Retina (tissue), 1 donor: Measurements from ENCODE around the gene CDH4.

Experiments used
- DNase-seq: peaks from one replicate; pipeline ENCODE4 v3.0.0-alpha.2; 2016

Gene CDH4

DNA sequence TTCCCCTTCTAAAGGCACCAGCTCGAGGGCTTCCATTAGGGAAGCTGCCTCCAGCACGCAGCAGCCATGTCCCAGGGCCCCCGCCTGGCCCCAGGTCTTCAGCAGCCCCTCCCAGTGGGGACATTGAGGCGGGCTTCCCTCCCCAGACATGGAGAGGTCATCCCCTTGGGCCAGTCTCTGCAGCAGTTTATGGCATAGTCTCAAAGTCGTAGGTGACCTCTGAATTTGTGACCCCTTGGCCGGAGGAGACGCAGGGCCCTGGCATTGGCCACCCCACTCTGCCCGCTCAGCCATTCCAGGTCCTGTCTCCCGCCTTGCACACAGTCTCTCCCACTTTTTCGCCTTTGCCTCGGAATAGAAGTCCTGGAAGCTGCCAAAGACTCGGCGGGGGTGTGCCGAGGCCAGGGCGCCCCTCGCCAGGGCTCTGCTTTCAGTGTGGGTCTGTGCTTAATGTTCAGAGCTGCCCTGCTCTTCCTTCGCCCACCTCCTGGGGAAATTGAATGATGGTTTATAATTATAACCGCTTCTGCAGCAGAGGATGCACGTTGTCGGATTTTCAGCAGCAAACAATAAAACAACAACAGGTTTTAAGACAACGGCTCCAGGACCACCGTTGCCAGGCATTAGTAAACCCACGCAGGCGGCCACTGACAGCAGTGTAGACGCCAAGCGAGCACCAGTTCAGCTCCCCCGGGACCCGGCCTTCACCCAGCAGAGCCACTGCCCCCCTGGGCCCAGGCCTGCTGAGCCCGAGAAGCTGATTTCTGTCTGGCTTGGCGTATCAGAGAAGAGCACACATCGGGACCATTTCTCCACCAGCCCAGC is 626.6 kb downstream of the CDH4 start:
- DNase-seq, result no peak

DNA sequence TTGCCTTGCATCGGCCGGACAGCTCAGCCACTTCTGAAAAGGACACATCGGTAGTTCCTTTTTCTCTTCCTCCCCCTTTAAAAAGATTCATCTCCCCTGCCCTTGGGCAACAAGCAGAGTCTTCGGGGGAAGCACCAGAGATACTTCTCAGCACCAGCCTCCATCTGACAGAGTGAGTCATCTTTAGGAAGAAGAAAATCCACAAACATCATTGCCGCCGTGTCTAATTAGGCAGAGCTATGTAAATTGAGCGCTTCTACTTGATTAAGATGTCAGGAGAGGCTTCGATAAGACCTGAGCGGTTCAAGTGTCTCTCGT is 627.2 kb downstream of the CDH4 start:
- DNase-seq, result no peak

DNA sequence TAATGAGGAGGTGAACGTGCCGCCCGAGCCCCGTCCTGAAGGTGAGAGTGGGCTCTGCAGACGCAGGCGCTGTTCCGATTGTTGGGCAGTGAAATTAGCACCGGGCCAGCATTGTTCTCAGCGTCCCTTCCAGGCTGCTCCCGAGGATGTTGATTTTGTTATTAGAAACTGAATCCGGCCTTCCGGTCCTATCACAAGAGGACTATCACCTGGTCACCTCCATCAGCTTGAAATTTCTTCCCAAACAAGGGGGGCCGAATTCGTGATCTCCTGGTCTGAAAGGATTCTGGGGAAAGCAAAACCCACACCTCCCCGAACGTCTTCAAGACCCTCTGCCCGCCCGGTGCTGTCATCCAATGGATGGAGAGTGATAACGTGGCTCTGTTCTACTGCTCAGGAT is 627.6 kb downstream of the CDH4 start:
- no peak for DNase-seq

DNA sequence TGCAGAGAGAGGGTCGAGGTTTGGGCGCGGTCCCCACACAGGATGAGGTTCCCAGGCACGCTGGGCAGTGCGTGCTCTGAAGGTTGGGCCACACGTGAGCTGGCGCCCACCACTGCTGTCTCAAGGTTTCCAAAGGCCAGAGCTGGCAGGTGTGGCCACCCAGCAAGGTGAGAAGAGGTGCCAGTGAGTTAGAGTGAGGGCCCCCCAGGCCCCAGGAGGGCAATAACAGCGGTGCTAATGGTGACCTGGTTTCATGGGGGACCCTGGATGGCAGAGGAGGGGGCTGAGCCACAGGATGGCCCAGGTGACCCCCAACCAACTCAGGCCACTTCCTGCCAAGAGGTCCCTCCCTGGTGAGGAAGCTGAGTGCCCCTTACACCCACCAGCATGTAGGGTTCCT is 628.6 kb downstream of the CDH4 start:
- DNase-seq, result no peak

DNA sequence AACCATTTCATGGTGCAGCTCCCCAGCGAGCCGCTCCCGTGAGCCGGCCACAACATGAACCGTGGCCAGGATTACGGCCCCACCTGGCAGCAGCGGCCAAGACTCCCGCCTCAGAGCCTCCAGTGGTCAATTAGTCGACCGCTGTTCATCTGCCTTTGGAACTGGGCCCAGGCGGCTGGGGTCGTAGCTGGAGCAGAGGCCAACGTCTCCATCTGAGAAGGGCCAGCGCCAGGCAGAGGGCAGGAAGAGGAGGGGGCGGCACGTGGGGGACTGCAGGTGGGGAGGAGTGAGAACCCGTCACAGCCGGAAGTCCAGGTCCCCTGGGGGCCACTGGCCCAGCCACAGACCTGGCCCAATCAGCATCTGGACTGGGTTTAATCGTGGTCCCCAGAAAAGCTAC is 629.4 kb downstream of the CDH4 start:
- DNase-seq, result no peak

DNA sequence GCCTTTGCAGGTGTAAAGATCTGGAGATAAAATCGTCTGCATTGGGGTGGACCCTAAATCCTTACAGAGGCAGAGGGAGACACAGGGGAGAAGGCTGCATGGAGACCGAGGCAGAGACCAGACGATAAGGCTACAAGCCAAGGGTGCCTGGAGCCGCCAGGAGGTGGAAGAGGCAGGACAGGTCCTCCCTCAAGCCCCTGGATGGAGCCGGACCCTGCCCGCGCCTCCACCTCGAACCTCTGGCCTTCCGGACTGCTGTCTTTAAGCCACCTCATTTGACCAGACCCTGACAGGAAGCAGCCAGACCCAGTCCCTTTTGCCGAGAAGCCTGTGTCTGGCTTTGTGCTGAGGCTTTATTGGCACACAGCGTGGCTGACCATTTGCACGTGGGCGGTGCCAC is 629.8 kb downstream of the CDH4 start:
- DNase-seq, result no peak

DNA sequence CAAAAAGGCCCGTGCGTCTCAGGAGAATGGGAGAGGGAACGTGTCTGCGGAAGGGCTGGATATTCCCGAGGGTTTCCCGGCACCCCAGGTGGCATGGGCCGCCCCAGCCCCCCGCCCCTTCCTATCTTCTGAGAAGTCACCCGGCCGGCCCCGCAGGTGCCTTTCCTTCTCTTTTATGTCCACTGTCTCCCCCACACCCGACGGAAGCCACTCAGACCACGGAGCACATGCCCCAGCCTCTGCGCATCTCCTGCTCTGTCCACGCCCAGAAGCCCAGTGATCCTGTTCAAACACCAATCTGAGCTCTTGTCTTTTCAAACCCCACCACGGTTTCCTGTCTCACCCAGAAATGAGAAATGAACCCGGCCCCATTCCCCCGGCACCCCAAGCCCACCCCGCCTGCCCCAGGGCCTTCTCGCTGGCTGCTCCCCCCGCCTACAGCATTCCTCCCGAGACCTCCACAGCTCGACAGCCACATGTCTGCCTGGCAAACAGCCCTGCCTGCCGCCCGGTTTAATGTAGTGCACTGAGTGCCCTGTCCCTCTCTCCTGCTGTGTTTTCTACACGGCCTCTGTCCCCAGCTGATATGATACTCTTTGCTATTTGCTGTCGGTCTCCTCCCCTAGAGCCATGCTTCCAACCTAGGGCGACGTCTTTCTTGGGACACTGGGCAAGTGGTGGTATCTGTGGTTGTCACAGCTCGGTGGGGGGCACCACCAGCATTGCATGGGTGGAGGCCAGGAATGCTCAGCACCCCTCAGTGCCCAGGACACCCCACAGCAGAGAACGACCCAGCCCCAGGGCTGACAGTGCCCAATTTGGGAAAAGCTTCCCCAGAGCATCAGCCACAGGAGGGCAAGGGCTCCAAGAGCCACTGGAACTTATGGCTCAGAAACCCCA is 630.9 kb downstream of the CDH4 start:
- no peak for DNase-seq

DNA sequence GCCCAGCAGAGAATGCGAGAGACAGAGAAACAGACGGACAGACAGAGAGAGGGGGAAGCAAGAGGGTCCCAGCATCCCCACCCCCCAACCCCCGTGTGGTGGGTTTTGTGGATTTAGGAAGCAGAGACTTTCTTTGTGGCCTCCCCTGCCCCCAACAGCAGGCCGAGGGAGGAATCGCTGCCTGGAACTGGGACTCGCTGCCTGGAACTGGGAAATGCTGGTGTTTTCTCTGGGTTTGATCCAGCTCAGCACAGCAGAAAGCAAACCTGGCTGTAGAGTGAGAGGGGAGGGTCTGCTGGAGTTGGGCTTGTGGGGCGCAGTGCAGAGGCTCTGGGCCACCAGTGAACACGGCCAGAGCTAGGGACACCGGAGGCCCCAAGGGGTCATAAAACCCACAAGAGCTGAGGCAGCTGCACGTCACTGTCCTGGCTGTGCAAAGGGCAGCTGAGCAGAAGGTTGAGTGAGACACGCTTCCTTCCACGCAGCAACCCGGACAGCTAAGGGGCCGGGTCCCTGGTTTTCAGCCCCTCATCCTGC is 631.9 kb downstream of the CDH4 start:
- no peak for DNase-seq

DNA sequence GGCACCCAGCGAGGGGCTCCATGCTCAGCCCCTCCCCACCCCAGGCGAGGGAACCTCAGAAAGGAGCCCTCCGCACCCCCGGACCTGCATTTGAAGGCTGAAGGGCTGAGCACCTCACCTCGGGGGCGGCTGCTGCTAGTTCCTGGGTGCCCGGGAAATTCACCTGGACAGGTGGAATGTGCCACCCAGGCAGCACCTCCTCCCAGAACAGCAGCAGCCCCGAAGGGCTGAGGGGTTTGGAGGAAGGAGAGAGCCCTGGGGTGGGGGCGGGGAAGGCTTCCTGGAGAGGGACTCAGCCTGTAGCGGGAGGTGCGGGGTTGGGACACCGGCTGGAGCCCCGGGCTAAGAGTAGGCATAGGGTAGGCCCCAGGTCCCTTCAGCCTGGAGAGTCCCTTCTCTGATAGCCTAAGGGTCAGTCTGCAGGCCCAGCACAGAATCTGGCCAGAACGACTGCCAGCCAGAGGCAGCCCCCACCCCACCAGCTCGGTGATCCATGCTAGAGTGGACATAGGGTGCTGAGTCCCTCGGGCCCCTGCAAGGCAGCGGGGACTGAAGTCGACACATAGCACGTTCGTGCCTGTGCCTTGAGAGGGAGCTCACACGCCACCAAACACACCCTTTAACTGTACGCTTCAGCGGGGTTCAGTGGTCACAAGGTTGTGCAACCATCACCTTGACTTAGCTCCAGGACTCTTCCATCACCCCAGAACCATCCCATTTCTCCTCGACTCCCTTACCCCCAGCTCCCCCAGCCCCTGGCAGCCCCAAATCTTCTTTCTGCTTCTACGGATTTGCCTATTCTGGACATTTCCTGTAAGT is 632.7 kb downstream of the CDH4 start:
- no peak for DNase-seq

DNA sequence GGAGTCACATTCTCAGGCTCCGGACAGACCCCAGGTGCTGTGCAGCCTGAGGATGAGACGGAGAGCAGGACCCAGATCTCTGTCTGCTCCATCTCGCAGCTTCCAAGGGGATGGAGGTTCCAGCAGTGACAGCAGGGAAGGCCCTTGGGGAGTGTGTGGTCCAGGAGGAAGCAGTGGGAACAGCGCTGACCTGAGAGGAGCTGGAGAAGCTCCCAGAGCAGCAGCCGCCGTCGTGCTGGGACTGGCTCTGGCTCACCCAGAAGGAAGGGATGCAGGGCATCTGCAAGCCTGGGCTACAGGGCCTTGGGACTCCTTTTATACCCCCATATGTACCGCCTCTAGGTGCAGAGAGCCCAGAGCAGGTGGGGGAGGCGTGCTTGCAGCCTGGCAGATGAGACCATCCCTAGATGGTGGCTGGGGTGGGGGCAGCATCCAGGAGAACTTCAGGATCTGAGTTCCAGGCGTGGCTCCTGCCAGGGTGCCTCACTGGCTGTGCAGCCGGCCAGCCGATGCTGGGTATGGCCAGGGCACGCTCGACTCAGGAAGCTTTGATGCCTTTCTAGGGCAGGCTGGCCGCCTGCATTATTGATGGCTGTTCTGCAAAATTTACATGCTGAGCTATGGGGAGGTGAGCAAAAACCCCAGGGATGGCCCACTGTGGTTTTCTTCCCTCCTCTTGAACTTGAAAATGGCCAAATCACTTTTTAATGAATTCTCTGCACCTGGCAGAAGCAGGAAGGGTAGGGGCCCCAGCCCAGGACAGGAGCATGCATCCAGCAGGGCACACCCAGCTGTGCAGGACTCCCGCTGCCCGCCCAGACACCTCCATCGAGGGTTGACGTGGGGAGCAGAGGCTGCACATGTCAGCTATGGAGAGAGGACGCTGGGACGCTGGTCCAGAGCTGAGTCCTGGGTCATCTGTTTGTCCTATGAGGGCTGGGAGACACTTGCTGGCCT is 634.0 kb downstream of the CDH4 start:
- DNase-seq, result no peak

DNA sequence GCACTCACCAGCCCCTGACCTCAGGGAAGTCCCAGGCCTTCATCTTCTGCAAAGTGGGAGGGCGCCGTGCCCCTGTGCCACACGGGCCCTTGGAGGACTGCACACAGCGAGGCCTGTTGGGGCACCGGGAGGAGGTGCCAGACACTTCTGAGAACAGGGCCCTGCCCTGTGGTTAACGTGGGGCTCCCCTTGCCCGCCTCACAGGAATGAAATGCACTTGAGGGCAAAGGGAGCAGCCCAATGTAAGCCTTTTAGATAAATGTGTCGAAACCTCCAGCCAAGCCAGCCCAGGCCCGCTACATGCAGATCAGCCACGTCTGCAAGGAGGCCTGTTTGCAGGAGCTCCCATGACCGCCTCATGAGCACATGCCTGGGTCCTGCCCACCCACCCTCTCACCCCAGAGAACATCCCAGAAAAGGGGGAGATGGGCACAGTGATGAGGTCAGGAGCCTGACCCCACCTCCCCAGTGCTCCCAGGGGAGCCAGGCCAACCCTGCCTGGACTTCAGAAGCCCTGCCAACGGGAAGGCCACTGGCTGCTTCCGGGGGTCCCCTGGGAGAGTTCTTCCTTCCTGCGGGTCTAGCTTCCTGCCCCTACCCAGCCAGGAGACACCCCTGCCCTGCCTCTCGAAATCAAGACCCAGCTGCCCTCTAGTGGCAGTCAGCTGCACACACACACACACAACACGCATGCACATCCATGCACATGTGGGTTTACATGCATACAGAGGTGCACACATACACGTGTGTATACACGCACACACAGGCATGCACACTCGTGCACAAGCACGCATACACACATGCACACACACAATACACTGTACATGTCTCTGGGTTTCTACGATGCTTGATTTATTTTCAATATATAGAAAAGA is 634.9 kb downstream of the CDH4 start:
- peak; percentile 80 for DNase-seq

DNA sequence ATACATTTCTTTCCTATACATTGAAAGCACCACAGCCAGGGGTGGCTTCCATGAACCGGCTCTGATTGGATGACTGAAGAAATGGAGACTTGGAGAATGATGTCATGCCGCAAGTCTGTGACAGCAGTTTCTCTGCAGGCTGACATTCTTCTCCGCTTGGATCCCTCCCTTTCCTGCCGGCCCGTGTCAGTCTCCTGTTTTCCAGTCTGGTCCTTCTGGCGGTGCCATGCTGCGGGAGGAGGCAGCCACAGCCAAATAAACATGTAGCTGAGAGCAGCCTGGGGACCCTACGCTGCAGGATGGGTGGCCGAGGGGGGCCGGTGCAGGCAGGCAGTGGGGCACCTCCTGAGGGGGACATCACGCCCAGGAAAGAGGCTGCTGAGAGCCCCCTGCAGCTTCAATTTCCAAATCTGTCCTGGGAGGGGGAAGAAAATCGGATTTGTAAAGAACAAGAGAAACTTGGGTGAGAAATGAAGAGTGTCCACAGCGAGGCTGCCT is 635.6 kb downstream of the CDH4 start:
- no peak for DNase-seq

DNA sequence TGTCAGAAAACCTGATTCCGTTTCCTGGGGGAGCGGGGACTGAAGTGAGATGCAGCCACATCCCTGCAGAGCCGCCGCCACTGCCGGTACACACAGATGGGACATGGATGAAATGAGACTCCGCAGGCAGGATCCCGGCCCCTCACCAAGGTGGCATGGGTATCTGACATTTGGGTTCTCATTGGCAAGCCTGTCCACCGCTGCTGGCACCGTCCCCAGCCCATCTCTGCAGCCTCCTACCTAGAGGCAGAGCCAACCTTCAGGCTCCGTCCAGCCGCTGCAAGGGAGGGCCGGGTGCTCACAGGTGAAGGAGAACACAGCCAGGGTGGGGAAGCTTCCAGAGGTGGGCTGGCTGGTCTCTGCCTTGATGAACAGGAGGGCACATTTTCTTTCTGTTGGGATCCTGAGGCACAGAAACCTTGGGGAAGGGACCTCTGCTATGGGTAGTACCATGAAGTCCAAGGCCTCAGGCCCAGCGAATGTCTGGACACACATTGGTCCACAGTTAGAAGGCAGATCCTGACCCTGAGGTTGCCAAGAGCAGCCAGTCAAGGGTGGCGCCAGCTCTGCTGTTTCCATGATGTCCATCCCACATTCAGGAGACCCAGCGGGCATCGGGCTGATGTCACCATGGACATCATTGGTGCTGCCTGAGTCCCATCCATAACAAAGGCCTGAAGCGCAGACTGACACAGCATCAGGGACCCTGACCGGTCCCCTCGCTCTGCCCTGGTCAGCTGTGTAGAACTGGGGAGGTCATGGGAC is 636.2 kb downstream of the CDH4 start:
- DNase-seq, result no peak

DNA sequence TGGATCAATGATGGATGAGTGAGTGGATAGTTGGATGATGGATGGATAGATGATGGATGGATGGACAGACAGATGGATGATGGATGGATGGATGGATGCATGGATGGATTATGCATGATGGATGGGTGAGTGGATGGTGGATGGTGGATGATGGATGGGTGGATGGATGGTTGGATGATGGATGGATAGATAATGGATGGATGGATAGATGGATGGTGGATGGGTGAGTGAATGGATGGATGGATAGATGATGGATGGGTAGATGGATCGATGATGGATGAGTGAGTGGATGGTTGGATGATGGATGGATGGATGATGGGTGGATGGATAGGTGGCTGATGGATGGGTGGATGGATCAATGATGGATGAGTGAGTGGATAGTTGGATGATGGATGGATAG is 637.6 kb downstream of the CDH4 start:
- no peak for DNase-seq

DNA sequence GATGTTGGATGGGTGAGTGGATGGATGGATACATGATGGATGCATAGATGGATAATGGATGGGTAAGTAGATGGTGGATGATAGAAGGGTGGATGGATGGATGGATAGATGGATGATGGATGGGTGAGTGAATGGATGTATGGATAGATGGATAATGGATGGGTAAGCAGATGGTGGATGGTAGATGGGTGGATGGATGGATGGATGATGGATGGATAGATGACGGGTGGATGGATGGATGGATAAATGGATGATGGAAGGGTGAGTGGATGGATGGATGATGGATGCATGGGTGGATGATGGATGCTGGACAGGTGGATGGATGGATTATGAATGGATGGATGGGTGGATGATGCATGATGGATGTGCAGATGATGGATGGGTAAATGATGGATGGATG is 638.1 kb downstream of the CDH4 start:
- DNase-seq, result no peak

DNA sequence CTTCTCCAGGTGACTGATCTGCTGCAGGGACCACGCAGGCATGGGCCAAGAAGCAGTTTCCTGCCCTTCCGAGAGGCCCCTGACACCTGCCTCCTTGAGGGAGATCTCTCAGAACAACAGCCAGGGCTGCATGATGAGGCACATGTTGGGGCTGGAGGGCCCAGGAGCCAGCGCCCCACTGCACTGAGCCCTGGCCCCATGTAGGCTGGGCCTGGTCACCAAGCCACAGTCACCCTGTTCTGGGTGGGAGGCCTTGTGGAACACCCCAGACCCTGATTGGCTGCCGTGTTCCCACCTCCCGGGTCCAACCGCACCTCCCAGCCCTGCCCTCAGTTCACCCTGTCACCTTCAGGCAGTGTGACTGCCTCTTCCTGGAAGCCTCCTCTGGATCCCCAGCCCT is 639.4 kb downstream of the CDH4 start:
- no peak for DNase-seq

DNA sequence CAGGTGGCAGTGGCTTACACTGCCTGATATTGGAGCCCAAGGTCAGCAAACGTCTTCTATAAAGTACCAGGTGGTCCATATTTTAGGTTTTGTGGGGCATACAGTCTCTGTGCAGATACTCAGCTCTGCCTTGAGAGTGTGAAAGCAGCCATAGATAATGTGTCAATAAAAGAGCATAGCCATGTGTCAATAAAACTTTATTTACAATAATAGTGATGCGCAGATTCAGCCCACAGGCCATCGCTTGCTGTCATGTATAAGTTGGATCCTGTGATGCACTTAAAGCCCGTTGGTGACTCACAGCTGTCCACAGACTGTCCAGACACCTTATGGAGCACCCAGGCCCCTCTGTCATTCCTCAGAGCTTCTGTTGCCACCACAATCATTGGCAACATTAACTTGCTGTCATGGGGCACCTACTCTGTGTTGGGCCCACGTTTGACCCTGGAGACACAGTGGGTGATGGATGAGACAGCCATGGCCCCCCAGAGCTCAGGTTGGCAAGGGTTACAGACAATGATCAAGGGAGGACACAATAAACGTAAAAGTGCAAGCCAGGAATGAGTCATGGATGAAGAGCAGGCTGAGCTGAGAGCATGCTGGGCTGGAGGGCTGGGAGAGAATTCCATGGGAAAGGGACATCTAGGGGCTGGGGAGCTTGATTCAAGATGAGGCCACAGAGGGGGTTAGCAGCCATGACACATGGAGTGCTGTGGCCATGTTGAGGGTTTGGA is 640.0 kb downstream of the CDH4 start:
- DNase-seq, result no peak

DNA sequence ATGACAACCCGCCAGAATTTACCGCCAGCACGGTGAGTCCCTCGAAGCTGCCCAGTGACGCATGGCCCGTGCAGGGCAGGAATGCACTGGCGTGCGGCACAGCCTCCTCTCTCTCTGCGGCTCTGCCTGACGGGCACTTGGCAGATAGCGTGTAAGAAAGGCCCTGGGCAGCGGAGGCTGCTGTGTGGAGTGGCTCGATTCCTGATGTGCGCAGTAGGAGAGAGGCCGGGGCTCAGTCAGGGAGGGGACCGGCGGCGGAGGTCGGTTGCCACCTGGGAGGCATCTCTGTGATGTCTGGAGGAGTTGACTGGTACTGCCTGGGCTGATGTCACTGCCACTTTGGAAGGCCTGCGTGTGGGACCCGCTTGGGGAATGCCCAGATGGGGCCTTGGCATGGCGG is 643.0 kb downstream of the CDH4 start:
- DNase-seq, result no peak

DNA sequence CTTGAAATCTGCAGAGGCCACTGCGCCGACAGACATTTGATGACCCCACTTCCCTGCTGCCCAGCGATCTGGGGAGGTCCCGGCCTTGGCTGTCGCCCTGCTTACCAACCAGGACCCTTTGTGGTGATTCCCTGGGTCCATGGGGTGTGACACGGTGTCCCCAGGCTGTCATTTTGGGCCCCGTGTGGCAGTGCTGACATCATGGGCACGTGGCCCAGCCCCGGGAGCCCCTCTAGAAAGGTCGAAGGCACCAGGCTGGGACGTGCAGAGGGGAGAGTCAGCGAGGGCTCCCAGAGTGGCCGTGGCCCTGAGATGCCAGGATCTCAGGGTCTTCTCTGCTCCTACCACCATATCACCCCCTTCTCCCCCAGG is 643.6 kb downstream of the CDH4 start:
- DNase-seq, result no peak
